ENCODE measurements around the gene MANSC1. TPM values are rescaled to one million over a fixed set of nuclear protein-coding genes. Genes with fewer than 3 reads are reported as not detected.
A peak's percentile ranks its signal among the peaks of the same experiment; 100 is the strongest.

The MANSC1 gene
- total RNA-seq, 4 donors from 2014 or later = 6.6 to 25.3 (median 19.4) TPM

- DNase-seq = no peak
- peaks cover 4 to 13% (median 9%) of the 10 kb centered on the region in 4 donors for H3K4me1 ChIP-seq
- TF ChIP-seq EP300 (IDR thresholded peaks at IDR 0.05; ENCODE audit: low read depth) = no peak
- no peak for TF ChIP-seq POLR2A (IDR thresholded peaks at IDR 0.05)
- TF ChIP-seq CTCF (IDR thresholded peaks at IDR 0.05) = no peak
- TF ChIP-seq POLR2AphosphoS5 (IDR thresholded peaks at IDR 0.05) = no peak
- H3K27ac ChIP-seq = no peak overlapping the region
- intact Hi-C loops (cut with DNase I; ENCODE audit: low total_unique reads) = loop anchor here (5.0 kb wide), 1 partner anchor 256 kb away; no protein-coding TSS in a partner anchor
- H3K9me3 ChIP-seq = no peaks in the 10 kb centered on the region
- H3K27me3 ChIP-seq = no peaks in the 10 kb centered on the region
- no peak overlapping the region for H3K4me3 ChIP-seq
- 77 to 80% methylated on average over 6 to 8 of the region's 8 CpGs for WGBS, 2 donors (ENCODE audit: low coverage in 1 of 2)
- peaks cover 0 to 7% (median 3%) of the 10 kb centered on the region in 4 donors for H3K36me3 ChIP-seq
- in situ Hi-C loops (cut with MboI; ENCODE audit: low pct_ligation_motif_present in 1 of 4, low pct_unique_long_range_greater_than_20kb in 1 of 4, low sequenced_read_pairs in 3 of 4) = loop anchor here (10.0 to 25.0 kb wide), 4 partner anchors 251 to 776 kb away; no protein-coding TSS in a partner anchor
Measured at GRCh38 chr12:12338527-12339168, 11.4 kb downstream of the MANSC1 start.

- intact Hi-C loops (cut with DNase I; ENCODE audit: low total_unique reads) (loop anchor here (5.0 kb wide), 1 partner anchor 254 kb away; no protein-coding TSS in a partner anchor), in situ Hi-C loops (cut with MboI; ENCODE audit: low pct_ligation_motif_present in 1 of 4, low pct_unique_long_range_greater_than_20kb in 1 of 4, low sequenced_read_pairs in 3 of 4) (loop anchor here (10.0 to 25.0 kb wide), 4 partner anchors 249 to 774 kb away; no protein-coding TSS in a partner anchor)
- TF ChIP-seq EP300 (IDR thresholded peaks at IDR 0.05; ENCODE audit: low read depth) (no peak), POLR2AphosphoS5 (IDR thresholded peaks at IDR 0.05) (no peak), POLR2A (IDR thresholded peaks at IDR 0.05) (no peak), CTCF (IDR thresholded peaks at IDR 0.05) (no peak)
- Histone ChIP-seq H3K9me3 (no peaks in the 10 kb centered on the region), H3K27ac (no peak overlapping the region), H3K4me3 (no peak overlapping the region), H3K4me1 (peaks cover 9 to 34% (median 26%) of the 10 kb centered on the region in 4 donors), H3K27me3 (no peaks in the 10 kb centered on the region), H3K36me3 (peaks cover 0 to 2% (median 0%) of the 10 kb centered on the region in 4 donors)
- no peak for DNase-seq
- 88% methylated on average over 1 of the region's 1 CpG; no CpG with 5 or more reads in 1 of the 2 donors for WGBS, 2 donors (ENCODE audit: low coverage in 1 of 2)
Measured at GRCh38 chr12:12336511-12336910, 13.5 kb downstream of the MANSC1 start.

- Histone ChIP-seq H3K4me1 (peaks cover 9 to 38% (median 27%) of the 10 kb centered on the region in 4 donors), H3K36me3 (no peaks in the 10 kb centered on the region), H3K27ac (no peak overlapping the region), H3K9me3 (no peaks in the 10 kb centered on the region), H3K27me3 (no peaks in the 10 kb centered on the region), H3K4me3 (no peak overlapping the region)
- in situ Hi-C loops (cut with MboI; ENCODE audit: low pct_ligation_motif_present in 1 of 4, low pct_unique_long_range_greater_than_20kb in 1 of 4, low sequenced_read_pairs in 3 of 4) = loop anchor here (10.0 to 25.0 kb wide), 4 partner anchors 249 to 774 kb away; no protein-coding TSS in a partner anchor
- TF ChIP-seq POLR2AphosphoS5 (IDR thresholded peaks at IDR 0.05) (no peak), EP300 (IDR thresholded peaks at IDR 0.05; ENCODE audit: low read depth) (no peak), POLR2A (IDR thresholded peaks at IDR 0.05) (no peak), CTCF (IDR thresholded peaks at IDR 0.05) (no peak)
- DNase-seq = no peak
- intact Hi-C loops (cut with DNase I; ENCODE audit: low total_unique reads) = loop anchor here (5.0 kb wide), 1 partner anchor 254 kb away; no protein-coding TSS in a partner anchor
- WGBS, 2 donors (ENCODE audit: low coverage in 1 of 2) = 76 to 79% methylated on average over 5 of the region's 5 CpGs
Measured at GRCh38 chr12:12336049-12336411, 14.0 kb downstream of the MANSC1 start.

- intact Hi-C loops (cut with DNase I; ENCODE audit: low total_unique reads) (loop anchor here (5.0 kb wide), 1 partner anchor 252 kb away; no protein-coding TSS in a partner anchor), in situ Hi-C loops (cut with MboI; ENCODE audit: low pct_ligation_motif_present in 1 of 4, low pct_unique_long_range_greater_than_20kb in 1 of 4, low sequenced_read_pairs in 3 of 4) (loop anchor here (10.0 to 25.0 kb wide), 4 partner anchors 247 to 772 kb away; no protein-coding TSS in a partner anchor)
- no peaks in the 10 kb centered on the region for H3K9me3 ChIP-seq
- no peak overlapping the region for H3K4me3 ChIP-seq
- peaks cover 9 to 38% (median 27%) of the 10 kb centered on the region in 4 donors for H3K4me1 ChIP-seq
- H3K36me3 ChIP-seq = no peaks in the 10 kb centered on the region
- no peaks in the 10 kb centered on the region for H3K27me3 ChIP-seq
- no peak for TF ChIP-seq EP300 (IDR thresholded peaks at IDR 0.05; ENCODE audit: low read depth)
- peak; percentile 82 to 93 (median 86) for TF ChIP-seq CTCF (IDR thresholded peaks at IDR 0.05)
- H3K27ac ChIP-seq = peak overlapping the region; percentile 52 to 78 (median 60)
- WGBS, 2 donors (ENCODE audit: low coverage in 1 of 2) = 0 to 29% methylated on average over 1 to 10 of the region's 10 CpGs
- DNase-seq = peak; percentile 64
Measured at GRCh38 chr12:12334367-12335040, 15.5 kb downstream of the MANSC1 start.
